OCI-LY7 (cell line): ENCODE data around the gene NPR1. TPM values are rescaled to one million over a fixed set of nuclear protein-coding genes. Genes with fewer than 3 reads are reported as not detected.

Experiments
- BruUV-seq: library from RNA; stranded (reverse); fragments of 400-500 nt; replicated peaks from 2 replicates; lab custom pipeline; 2021; lab: Mats Ljungman, UMichigan
- CTCF ChIA-PET: fragments of 300-600 bp; sonication (Branson Sonifier 250); formaldehyde crosslinking; loops from one replicate; lab custom pipeline; 2022; ENCODE audit warnings: antibody characterized with exemption; ENCODE audit not compliant: unreplicated experiment; lab: Charles Lee
- POLR2A ChIA-PET: fragments of 300-600 bp; sonication (Branson Sonifier 250); formaldehyde crosslinking; loops from one replicate; lab custom pipeline; 2022; ENCODE audit warnings: antibody characterized with exemption; lab: Charles Lee
- DNase-seq: peaks from one replicate; pipeline ENCODE4 v3.0.0-alpha.2; 2015; ENCODE audit warnings: low spot score
- H2AFZ ChIP-seq: fragments of 200-600 bp; sonication (generic), shearing (Covaris generic); 2 replicates; pipeline ENCODE4 v1.6.1; 2014; ENCODE audit warnings: mild to moderate bottlenecking, antibody characterized with exemption, low read length, moderate library complexity
- H3K27ac ChIP-seq: fragments of 200-600 bp; sonication (generic); 2 replicates; pipeline ENCODE4 v1.5.1; 2014; ENCODE audit warnings: mixed run types, low read depth, mild to moderate bottlenecking, moderate library complexity, low read length, inconsistent platforms; ENCODE audit not compliant: poor library complexity, severe bottlenecking
- H3K36me3 ChIP-seq: fragments of 200-600 bp; sonication (generic); 2 replicates; pipeline ENCODE4 v1.6.1; 2014; ENCODE audit warnings: mild to moderate bottlenecking, antibody characterized with exemption, low read length, moderate library complexity, mixed read lengths; ENCODE audit not compliant: insufficient read depth
- H3K4me1 ChIP-seq: fragments of 200-600 bp; sonication (generic); 2 replicates; pipeline ENCODE4 v1.5.1; 2014; ENCODE audit warnings: mild to moderate bottlenecking, low read length; ENCODE audit not compliant: insufficient read depth, poor library complexity, severe bottlenecking
- H3K4me2 ChIP-seq: fragments of 200-600 bp; sonication (generic); 2 replicates; pipeline ENCODE4 v1.6.1; 2014; ENCODE audit warnings: mild to moderate bottlenecking, low read length
- H3K4me3 ChIP-seq: fragments of 200-600 bp; sonication (generic); 2 replicates; pipeline ENCODE4 v1.5.1; 2014; ENCODE audit warnings: mild to moderate bottlenecking, low read depth, low read length; ENCODE audit not compliant: poor library complexity, severe bottlenecking
- H3K79me2 ChIP-seq: fragments of 200-600 bp; sonication (generic); 2 replicates; pipeline ENCODE4 v1.6.1; 2016; ENCODE audit warnings: low read depth, mild to moderate bottlenecking, low read length, moderate library complexity, mixed read lengths; ENCODE audit not compliant: insufficient read depth
- H3K9me2 ChIP-seq: fragments of 200-600 bp; sonication (generic); 2 replicates; pipeline ENCODE4 v1.6.1; 2016; ENCODE audit warnings: mild to moderate bottlenecking, low read length, mixed read lengths; ENCODE audit not compliant: insufficient read depth
- H3K9me3 ChIP-seq: fragments of 200-600 bp; sonication (generic); 2 replicates; pipeline ENCODE4 v1.6.1; 2014; ENCODE audit warnings: mild to moderate bottlenecking, mixed run types, low read length, mixed read lengths
- H4K20me1 ChIP-seq: fragments of 200-600 bp; sonication (generic); 2 replicates; pipeline ENCODE4 v1.6.1; 2014; ENCODE audit warnings: mild to moderate bottlenecking, antibody characterized with exemption, low read length, moderate library complexity, mixed read lengths; ENCODE audit not compliant: insufficient read depth
- CTCF ChIP-seq: fragments of 200-600 bp; sonication (generic); conservative IDR thresholded peaks from 2 replicates; pipeline ENCODE4 v1.5.1; 2014; ENCODE audit warnings: mild to moderate bottlenecking, antibody characterized with exemption, low read length, moderate library complexity, mixed read lengths
- EZH2phosphoT487 ChIP-seq: fragments of 200-600 bp; sonication (generic); IDR thresholded peaks from 2 replicates; pipeline ENCODE4 v1.6.1; 2018; ENCODE audit warnings: low read depth, borderline replicate concordance, mild to moderate bottlenecking, mixed run types, antibody characterized with exemption, low read length, moderate library complexity, mixed read lengths
- intact Hi-C: fragments of 100-400 bp; cut with micrococcal nuclease; formaldehyde crosslinking; loops from one replicate; pipeline ENCODE4 v1.10.0; 2022; ENCODE audit not compliant: unreplicated experiment
- total RNA-seq, 2 experiments: library from RNA; depleted of rRNA in 1 of 2; stranded (reverse); fragments of >200 nt in 1 of 2; shearing (Covaris generic) in 1 of 2; gene quantifications; 2 replicates each; pipeline ENCODE4 v1.2.3, GENCODE V29; 2014 to 2022

NPR1 gene
- total RNA-seq, 2 experiments from 2014 or later = not detected

GRCh38 chr1:153629971-153630370, 48.5 kb upstream of the NPR1 start:
- no peak overlapping the region for H3K27ac ChIP-seq
- H3K9me3 ChIP-seq = no peaks in the 10 kb centered on the region
- BruUV-seq = no TSS peak
- H4K20me1 ChIP-seq = no peaks in the 10 kb centered on the region
- peaks cover 7% of the 10 kb centered on the region for H3K79me2 ChIP-seq
- H3K9me2 ChIP-seq = no peaks in the 10 kb centered on the region
- no peak for DNase-seq
- ChIA-PET POLR2A (no interaction called here), CTCF (no interaction called here)
- H2AFZ ChIP-seq = no peak overlapping the region
- H3K4me1 ChIP-seq = peaks cover 16% of the 10 kb centered on the region
- intact Hi-C loops = no loop called here
- H3K36me3 ChIP-seq = no peaks in the 10 kb centered on the region
- TF ChIP-seq EZH2phosphoT487 (no peak), CTCF (no peak)
- no peak overlapping the region for H3K4me3 ChIP-seq
- no peak overlapping the region for H3K4me2 ChIP-seq

- ChIA-PET POLR2A (no interaction called here), CTCF (no interaction called here)
- no peak overlapping the region for H2AFZ ChIP-seq
- no peak overlapping the region for H3K4me2 ChIP-seq
- no peaks in the 10 kb centered on the region for H3K9me2 ChIP-seq
- no peak for DNase-seq
- no peak overlapping the region for H3K27ac ChIP-seq
- intact Hi-C loops = no loop called here
- no peak overlapping the region for H3K4me3 ChIP-seq
- BruUV-seq = no TSS peak
- no peaks in the 10 kb centered on the region for H3K36me3 ChIP-seq
- peaks cover 17% of the 10 kb centered on the region for H3K4me1 ChIP-seq
- no peaks in the 10 kb centered on the region for H4K20me1 ChIP-seq
- no peaks in the 10 kb centered on the region for H3K9me3 ChIP-seq
- TF ChIP-seq EZH2phosphoT487 (no peak), CTCF (no peak)
- H3K79me2 ChIP-seq = peaks cover 11% of the 10 kb centered on the region
These were observed 48.1 kb upstream of the NPR1 start for GRCh38 chr1:153630384-153630783.

- no peak overlapping the region for H3K4me3 ChIP-seq
- no peak overlapping the region for H3K27ac ChIP-seq
- POLR2A ChIA-PET = interaction anchor here (1.0 kb wide), 2 partner anchors 17 to 19 kb away, joined by 3 to 4 read pairs; partner anchors contain the start of gene S100A16
- H3K36me3 ChIP-seq = peaks cover 7% of the 10 kb centered on the region
- no peak overlapping the region for H3K4me2 ChIP-seq
- H3K79me2 ChIP-seq = peaks cover 21% of the 10 kb centered on the region
- no peaks in the 10 kb centered on the region for H3K9me2 ChIP-seq
- intact Hi-C loops = no loop called here
- TF ChIP-seq EZH2phosphoT487 (no peak), CTCF (no peak)
- CTCF ChIA-PET = no interaction called here
- DNase-seq = no peak
- peaks cover 26% of the 10 kb centered on the region for H3K4me1 ChIP-seq
- no peak overlapping the region for H2AFZ ChIP-seq
- H4K20me1 ChIP-seq = no peaks in the 10 kb centered on the region
- BruUV-seq = no TSS peak
- H3K9me3 ChIP-seq = no peaks in the 10 kb centered on the region
These were observed 47.2 kb upstream of the NPR1 start for GRCh38 chr1:153631047-153632022.
